SH-SY5Y (cell line): ENCODE measurements around the gene CREB3L2.

Experiments
- GATA2 ChIP-seq: IDR thresholded peaks from 2 replicates; pipeline ENCODE4 v1.6.1; 2011; ENCODE audit warnings: mild to moderate bottlenecking, low read depth, low read length
- GATA3 ChIP-seq: IDR thresholded peaks from 2 replicates; pipeline ENCODE4 v1.6.1; 2011; ENCODE audit warnings: low read depth, mild to moderate bottlenecking, low read length, moderate library complexity

GRCh38 chr7:138025215-138026186 lies 23.6 kb upstream of the CREB3L2 start:
- TF ChIP-seq GATA2, result no peak
- TF ChIP-seq GATA3, result no peak
